CD4-positive, alpha-beta T cell treated with Interleukin-6 for 4 hours (primary cell): Measurements from ENCODE around the gene DCTN2.
A peak's percentile ranks its signal among the peaks of the same experiment; 100 is the strongest.
"Not testable (repeated sequence)": the region's sequence is repeated elsewhere in the genome, so short reads cannot be mapped to it uniquely, and the experiment has no call there.

Source experiments
- DNase-seq: peaks from one replicate; pipeline ENCODE4 v3.0.0-alpha.2; 2020; ENCODE audit warnings: mixed read lengths

Gene DCTN2

GRCh38 chr12:57576613-57577160, 29.7 kb upstream of the DCTN2 start:
- no peak for DNase-seq

- DNase-seq: no peak
Measured at GRCh38 chr12:57575771-57576612, 29.0 kb upstream of the DCTN2 start.

- no peak for DNase-seq
Measured at GRCh38 chr12:57574795-57575194, 27.8 kb upstream of the DCTN2 start.

GRCh38 chr12:57571926-57572762, 25.2 kb upstream of the DCTN2 start:
- no peak for DNase-seq

- DNase-seq: not testable (repeated sequence)
Measured at GRCh38 chr12:57570438-57570837, 23.4 kb upstream of the DCTN2 start.

GRCh38 chr12:57569858-57570257, 22.9 kb upstream of the DCTN2 start:
- DNase-seq: no peak

- DNase-seq: no peak
Measured at GRCh38 chr12:57568838-57569237, 21.8 kb upstream of the DCTN2 start.

GRCh38 chr12:57564178-57564740, 17.3 kb upstream of the DCTN2 start:
- DNase-seq: no peak

- no peak for DNase-seq
Measured at GRCh38 chr12:57563358-57563757, 16.4 kb upstream of the DCTN2 start.

GRCh38 chr12:57561117-57561516, 14.1 kb upstream of the DCTN2 start:
- not testable (repeated sequence) for DNase-seq

- DNase-seq: no peak
Measured at GRCh38 chr12:57560516-57560915, 13.5 kb upstream of the DCTN2 start.

- DNase-seq: no peak
Measured at GRCh38 chr12:57558864-57559263, 11.9 kb upstream of the DCTN2 start.

GRCh38 chr12:57554897-57555296, 7.9 kb upstream of the DCTN2 start:
- no peak for DNase-seq

- DNase-seq: no peak
Measured at GRCh38 chr12:57554453-57554852, 7.5 kb upstream of the DCTN2 start.

- no peak for DNase-seq
Measured at GRCh38 chr12:57553343-57554202, 6.6 kb upstream of the DCTN2 start.

GRCh38 chr12:57552835-57553313, 5.9 kb upstream of the DCTN2 start:
- no peak for DNase-seq

GRCh38 chr12:57552306-57552651, 5.3 kb upstream of the DCTN2 start:
- no peak for DNase-seq

- no peak for DNase-seq
Measured at GRCh38 chr12:57551637-57552305, 4.8 kb upstream of the DCTN2 start.

- DNase-seq: no peak
Measured at GRCh38 chr12:57550641-57551549, 3.9 kb upstream of the DCTN2 start.

- DNase-seq: peak; percentile 70
Measured at GRCh38 chr12:57549909-57550640, 3.1 kb upstream of the DCTN2 start, which contains the start of gene KIF5A. TSS of gene KIF5A (plus strand) at chr12:57550044. CDS start at chr12:57550272, 228 bp downstream.
